ENCODE measurements around the gene TIMMDC1.

- TF ChIP-seq CTCF (conservative IDR thresholded peaks at IDR 0.05; ENCODE audit: low read depth, low read length) (no peak), EZH2 (IDR thresholded peaks at IDR 0.05; ENCODE audit: borderline replicate concordance, low read depth, low read length, poor library complexity, severe bottlenecking) (no peak)
Observed at GRCh38 chr3:119497820-119498185, 544 bp upstream of the TIMMDC1 start.

Measured in A673 (cell line).